PC-9 (cell line): ENCODE measurements around the gene KLHL6.

Experiments used
- EZH2 ChIP-seq: fragments of 200-600 bp; sonication (generic); IDR thresholded peaks from 2 replicates; pipeline ENCODE4 v1.8.0; 2017; ENCODE audit warnings: antibody characterized with exemption, low read depth
- TF ChIP-seq, protein P1 (sequence below): fragments of 200-600 bp; sonication (generic); conservative IDR thresholded peaks from 2 replicates; pipeline ENCODE4 v1.6.1; 2017; ENCODE audit warnings: mixed run types, antibody characterized with exemption, mild to moderate bottlenecking, moderate library complexity

DNA sequence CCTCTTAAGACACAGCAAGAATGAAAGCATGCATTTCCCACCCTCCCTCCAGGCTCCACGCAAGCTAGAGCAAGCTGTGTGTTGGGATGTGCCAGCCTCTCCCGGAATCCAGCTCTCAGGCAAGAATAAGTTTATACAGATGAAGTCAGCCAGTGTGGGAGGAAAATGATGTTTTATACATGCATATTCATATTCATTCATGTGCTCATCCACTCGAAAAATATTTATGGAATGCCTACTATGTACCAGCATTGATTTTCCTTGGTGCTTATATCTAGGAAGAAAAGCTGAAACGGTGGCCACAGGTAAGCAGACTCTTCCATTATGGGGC, 62.7 kb downstream of the KLHL6 start:
- no peak for TF ChIP-seq EZH2
- TF ChIP-seq, protein P1, sequence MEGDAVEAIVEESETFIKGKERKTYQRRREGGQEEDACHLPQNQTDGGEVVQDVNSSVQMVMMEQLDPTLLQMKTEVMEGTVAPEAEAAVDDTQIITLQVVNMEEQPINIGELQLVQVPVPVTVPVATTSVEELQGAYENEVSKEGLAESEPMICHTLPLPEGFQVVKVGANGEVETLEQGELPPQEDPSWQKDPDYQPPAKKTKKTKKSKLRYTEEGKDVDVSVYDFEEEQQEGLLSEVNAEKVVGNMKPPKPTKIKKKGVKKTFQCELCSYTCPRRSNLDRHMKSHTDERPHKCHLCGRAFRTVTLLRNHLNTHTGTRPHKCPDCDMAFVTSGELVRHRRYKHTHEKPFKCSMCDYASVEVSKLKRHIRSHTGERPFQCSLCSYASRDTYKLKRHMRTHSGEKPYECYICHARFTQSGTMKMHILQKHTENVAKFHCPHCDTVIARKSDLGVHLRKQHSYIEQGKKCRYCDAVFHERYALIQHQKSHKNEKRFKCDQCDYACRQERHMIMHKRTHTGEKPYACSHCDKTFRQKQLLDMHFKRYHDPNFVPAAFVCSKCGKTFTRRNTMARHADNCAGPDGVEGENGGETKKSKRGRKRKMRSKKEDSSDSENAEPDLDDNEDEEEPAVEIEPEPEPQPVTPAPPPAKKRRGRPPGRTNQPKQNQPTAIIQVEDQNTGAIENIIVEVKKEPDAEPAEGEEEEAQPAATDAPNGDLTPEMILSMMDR = no peak
